IPS DF 19.7 (cell line): ENCODE results near the gene GALE.
"Not testable (repeated sequence)": the region's sequence is repeated elsewhere in the genome, so short reads cannot be mapped to it uniquely, and the experiment has no call there.

Source experiments
- DNase-seq: peaks from one replicate; pipeline ENCODE4 v3.0.0-alpha.2; 2013; ENCODE audit warnings: low read depth, low spot score

The GALE gene

DNA sequence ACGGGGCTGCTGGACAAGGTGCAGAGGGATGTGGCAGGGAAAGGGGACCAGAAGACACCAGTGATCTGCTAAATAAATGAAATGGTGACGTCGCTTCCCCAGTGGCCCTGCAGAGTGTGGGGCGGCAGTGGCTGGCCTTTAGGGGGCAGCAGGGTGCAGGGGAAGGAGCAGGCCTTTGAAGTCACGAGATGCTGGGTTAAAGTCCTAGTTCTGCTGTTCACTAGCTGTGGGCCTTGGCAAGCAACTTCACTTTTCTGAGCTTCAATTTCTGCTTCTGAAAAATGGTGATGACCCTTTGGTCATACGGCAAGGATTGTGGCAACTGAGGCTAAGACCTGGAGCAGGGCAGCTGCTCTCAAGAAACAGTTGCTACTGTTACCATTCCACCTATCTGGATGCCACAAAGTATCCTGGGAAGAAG lies 9.2 kb upstream of the GALE start:
- DNase-seq, result no peak

DNA sequence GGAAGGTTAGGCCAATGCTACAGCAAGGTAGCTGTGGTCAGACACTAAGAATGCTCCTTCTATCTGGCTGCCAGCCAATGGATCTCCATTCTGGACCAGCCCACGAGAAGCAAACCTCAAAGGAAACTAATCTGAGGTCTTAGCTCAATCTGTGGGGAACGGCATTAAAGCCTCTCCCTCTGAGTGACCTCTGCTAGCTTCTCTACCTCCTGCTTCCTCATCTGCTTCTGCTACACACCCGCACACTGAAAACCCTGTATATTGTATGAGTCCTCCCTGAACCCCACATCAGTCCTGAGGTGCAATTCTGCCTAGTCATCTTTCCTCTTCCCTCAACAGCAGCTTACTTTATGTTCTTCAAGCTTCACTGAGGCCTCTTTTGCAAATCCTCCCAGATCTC lies 6.9 kb upstream of the GALE start:
- DNase-seq, result no peak

DNA sequence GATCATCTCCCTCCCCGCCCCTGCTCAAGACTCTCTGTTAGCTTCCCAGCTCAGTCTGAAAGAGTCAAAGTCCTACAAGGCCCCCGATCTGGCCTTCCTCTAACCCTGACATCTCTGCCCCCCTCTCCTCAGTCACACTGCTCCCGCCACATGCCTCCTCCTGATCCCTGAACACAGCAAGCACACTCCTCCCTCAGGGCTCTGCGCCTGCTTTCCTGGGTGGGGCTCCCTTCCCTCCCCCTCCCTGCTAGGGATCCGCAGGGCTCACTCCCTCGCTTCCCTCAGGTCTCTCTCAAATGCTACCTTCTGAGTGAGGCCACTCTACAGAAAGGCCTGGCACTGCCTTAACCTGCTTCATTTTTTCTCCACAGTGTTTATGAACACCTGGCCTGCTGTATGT lies 5.7 kb upstream of the GALE start:
- no peak for DNase-seq

DNA sequence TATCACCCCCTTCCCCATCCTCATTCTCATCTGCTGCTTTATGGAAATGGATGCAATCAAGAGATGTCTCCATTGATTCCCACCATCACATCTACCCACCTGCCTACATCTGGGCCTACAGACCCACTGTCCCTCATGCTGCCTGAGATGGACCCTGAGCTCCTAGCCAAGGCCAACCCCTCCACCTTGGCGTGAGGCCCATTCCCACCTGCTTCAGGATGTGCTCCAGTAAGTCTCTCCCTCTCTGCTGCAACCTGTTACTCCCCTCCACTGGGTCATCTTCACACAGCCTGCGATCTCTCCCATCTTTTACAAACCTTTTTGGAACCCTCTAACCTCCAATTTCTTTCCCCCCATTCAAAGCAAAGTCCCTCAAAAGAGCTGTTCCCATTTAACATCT lies 4.5 kb upstream of the GALE start:
- no peak for DNase-seq

DNA sequence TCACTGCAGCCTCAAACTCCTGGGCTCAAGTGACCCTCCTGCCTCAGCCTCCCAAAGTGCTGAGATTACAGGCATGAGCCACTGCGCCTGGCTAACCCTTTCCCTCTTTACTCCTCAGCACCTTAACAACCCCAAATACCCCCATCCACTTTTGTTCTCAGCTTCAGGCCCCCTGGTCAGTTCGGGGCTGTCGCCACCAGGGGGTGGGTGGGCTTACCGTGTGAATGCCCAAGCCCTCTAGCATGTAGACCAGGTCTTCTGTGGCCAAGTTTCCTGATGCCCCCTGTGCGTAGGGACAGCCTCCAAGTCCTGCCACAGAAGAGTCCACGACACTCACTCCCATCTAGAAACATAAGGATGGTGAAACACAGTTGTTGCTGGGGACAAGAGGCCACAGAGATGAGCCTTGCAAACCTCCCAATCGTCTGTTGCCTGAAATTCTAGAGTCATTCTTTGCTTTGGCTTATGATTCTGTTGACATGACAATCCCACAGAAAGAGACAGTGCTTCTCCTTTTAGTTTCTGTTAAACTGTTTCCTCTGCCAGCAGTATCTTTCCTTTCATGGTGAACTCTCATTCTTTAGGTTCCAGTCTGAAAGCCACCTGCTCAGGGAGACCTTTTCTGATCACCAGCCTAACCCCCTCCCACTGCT lies 3.8 kb upstream of the GALE start:
- no peak for DNase-seq

DNA sequence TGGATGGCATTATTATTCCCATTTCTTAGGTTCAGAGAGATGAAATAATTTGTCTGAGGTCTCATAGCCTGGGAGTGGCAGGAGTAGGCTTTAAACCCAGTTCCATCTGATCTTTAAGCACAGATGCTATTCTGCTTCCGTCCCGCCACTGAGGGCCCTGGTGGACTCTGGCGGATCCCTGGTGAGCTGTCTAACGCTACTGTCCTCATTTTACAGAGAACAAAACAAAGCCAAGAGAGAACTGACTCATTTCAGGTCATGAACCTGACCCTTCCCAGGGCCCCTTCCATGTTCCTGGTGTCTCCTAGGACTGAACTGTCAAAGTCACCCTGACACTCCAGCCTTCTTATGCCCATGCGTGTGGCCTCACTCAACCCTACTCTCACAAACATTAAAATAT lies 3.1 kb upstream of the GALE start:
- no peak for DNase-seq

DNA sequence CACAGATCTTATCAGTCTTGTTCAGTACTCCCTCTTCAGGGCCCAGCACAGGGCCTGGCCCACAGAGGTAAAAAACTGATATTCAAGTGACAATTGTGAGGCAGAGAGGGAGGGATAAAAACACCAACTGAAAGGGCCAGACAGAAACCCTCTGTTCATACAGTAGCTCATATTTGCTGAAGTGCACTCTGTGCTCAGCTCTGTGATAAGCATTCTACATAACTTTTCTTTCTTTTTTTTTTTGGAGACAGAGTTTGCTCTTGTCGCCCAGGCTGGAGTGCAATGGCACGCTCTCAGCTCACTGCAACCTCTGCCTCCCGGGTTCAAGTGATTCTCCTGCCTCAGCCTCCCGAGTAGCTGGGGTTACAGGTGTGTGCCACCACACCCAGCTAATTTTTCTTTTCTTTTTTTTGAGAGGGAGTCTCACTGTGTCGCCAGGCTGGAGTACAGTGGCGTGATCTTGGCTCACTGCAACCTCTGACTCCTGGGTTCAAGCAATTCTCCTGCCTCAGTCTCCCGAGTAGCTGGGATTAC lies 2.3 kb upstream of the GALE start:
- not testable (repeated sequence) for DNase-seq

DNA sequence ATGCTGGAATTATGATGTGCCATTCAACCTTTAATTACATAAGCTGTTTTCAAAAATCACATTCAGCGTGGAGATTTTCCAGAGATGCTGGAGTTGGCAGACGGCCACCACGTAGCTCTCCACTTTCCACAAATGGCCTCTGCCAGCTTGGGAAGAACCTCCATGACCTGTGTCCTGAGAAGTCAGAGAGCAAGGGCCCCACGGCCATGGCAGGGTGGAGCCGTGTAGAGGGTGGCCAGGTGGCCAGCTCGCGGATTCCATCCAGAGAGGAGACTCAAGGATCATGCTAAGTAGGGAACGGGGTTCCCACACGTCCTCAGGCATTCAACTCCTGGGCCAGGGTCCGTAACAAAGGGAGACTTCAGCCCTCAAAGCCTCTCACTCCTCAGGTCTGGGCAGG lies 1.3 kb upstream of the GALE start:
- DNase-seq, result no peak

DNA sequence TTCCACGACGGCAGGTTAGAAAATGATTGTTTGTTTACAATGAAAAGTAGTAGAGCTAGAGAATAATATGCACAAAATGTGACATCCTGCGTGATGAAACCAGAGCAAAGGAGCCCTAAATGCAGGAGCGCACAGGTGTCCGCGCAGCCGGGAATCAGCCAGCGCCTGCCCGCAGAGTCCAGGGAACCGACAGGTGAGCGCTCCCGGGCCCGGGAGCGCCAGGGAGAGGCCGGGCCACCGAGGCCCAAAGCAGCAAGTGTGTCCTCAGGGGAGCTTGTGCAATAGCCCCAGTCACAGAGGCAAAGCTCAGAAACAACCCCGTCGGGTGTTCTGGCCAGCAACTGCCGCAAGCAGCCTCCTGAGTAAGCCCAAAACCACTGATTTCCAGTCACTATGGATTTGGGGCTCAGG lies 789 bp upstream of the GALE start:
- no peak for DNase-seq

DNA sequence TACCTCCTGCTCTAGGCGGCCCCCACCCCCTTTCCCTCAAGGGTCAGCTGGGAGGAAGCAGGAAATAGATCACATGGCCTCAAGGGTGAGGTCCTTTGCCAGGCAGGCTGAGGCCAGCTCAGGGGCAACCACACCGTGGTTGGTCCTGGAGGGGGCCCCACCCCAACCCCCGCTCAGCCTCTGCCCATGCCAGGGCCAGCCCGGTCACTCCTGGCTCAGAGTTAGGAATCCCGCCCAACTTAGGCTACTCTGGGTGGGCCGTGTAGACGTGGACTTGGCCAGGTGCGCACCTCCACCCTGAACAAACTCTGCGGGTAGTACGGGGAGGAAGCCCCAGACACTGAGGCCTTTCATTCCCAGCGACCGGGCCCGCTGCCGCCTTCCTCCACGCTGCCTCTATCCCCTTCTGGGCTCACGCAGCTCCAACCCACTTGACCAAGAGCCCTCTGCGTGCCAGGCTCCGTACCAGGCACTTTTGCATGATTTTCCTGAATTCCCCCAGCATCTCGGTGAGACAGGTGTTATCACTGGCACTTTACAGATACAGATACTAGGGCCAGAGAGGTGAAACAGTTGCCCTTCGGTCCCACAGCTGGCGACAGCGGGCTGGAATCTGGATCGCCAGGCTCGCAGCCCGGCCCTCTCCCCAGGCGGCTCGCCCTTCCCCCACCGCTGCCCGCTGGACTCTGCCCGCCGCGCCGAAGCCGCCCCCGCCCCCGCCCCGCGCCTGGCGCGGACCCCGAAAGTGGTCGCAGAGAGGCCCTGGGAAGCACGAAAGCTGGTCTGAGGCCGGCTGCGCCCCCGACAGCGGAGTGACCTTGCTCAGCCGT lies 769 bp downstream of the GALE start:
- DNase-seq, result no peak

DNA sequence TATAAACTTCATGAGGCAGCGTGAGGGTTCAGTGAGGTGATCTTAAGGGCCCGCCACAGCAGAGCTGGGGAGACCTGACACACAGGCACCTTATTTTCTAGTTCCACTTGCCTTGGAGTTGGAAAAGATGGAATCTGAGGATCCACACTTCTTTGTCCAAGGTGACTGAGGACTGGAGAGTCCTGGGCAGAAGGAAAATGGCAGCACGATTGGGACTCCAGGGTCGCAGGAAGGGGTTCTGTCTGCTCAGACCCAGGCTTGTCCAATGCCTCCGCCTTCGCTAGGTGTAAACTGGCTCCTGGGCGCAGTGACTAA lies 1.3 kb downstream of the GALE start:
- DNase-seq, result no peak

DNA sequence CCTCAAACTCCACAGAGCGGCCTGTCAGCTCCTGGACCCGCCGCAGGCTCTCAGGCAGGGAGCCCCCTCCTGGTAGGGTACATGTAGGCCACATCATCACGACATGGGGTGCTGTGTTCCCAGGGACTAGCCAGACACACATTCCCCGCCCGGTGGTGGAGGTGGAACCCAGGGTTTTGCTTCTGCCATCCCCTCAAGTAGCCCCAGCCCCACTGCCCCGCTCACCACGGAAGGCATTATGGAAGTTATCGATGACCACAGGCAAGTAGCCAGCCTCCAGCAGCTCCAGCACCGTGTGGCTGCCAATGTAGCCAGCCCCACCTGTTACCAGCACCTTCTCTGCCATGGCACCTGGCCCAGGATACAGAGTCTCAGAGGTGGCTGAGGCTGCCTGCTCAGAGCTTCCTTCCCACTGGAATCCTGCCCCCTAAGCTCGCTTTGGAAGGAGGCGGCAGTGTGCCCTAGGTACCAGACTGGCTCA lies 1.9 kb downstream of the GALE start:
- DNase-seq, result no peak

DNA sequence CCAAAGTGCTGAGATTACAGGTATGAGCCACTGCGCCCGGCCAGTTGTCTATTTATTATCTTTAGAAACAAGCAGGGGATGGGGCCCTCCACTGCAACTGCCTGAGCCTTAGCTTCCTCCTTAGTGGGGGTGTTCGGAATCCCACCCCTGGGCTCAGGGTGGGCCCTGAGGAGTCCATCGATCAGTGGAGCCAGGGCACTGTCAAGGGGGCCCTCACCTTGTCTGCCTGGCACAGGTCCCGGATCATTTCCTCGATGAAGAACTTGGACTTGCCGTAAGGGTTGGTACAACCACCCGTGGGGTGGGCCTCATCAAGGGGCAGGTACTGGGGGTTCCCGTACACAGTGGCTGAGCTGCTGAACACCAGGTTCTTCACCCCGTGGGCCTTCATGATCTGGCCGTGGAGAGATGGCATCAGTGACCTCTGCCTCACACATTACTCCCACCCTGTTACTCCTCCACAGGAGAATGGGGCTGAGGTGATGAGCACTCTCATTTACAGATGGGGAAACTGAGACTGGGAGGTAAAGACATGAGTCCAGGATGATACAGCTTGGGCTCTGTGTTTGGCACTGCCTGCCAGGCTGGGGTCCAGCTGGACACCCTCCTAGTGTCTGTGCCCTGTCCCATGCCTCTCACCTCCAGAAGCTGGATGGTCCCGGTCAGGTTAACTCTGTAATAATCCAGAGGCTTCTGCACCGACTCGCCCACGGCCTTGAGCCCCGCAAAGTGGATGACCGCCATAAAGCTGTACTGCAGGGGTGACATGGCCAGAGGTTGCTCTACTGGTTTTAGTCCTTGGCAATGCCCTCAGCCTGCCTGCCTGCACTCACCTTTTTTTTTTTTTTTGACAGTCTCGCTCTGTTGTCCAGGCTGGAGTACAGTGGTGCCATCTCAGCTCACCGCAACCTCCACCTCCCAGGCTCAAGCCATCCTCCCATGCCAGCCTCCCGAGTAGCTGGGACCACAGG lies 2.8 kb downstream of the GALE start:
- DNase-seq, result no peak

DNA sequence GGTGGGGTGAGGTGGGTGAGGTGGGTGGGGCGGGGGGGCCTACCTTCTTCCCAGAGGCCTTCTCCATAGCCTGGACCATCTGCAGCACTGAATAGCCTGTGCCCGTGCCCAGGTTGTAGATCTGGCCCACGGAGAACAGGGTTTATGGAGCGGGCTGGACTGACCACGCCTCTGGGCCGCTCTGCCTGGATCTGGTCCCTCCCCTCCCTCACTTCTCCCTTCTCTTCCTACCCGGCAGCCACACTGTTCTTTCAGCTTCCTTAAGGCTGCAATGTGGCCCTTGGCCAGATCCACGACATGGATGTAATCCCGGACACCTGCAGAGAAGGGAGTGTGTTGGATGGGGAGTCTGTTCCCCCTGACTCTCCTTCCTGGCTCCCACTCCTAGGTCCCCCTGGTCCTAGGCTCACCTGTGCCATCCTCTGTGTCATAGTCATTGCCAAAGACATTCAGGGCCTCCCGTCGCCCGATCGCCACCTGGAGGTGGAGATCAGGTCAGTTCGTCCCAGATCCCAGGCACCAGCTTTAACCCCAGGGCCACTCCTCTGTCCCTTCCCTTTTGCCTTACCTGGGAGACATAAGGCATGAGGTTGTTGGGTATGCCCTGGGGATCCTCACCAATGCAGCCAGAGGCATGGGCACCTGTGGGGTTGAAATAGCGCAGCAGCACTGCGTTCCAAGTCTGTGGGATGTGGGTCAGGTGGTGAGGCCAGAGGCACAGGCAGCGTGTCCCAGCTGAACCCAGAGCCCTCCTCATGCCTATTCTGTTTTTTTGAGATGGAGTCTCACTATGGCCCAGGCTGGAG lies 3.9 kb downstream of the GALE start:
- no peak for DNase-seq

DNA sequence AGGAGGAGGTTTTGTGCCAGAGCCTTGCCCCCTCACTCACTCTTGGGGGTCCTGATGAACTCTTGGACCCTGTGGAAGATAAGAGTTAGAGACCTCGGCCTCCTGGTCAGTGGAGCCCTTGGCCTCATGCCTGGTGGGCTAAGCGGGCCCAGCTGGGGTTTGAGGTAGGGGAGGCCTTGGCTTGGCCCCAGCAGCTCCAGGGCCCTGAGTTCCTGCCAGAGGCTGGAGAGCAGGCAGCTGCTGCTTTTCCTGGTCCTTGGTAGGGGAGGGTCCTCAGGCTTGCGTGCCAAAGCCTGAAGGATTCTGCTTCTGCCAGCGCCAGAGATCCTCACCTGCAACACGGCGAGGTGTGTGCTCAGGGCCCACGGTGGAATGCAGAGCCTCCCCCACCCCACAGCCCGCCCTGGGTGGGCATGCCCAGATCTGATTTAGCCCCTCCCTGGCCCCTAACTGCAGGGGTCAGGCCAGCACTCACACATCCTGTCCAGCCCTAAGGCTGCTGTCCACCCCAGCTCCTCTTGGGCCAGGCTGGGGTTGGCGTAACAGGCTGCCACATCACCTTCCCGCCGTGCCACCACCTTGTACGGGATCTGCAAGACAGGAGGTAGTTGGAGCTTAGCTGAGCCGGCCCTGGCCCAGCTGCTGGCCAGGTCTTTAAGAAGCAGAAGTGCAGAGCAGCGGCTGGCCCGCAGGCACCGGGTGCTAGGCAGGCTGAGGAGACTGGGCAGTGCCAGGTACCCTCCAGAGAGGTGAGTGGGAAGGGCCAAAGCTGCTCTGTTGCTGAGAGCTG lies 4.7 kb downstream of the GALE start:
- no peak for DNase-seq

DNA sequence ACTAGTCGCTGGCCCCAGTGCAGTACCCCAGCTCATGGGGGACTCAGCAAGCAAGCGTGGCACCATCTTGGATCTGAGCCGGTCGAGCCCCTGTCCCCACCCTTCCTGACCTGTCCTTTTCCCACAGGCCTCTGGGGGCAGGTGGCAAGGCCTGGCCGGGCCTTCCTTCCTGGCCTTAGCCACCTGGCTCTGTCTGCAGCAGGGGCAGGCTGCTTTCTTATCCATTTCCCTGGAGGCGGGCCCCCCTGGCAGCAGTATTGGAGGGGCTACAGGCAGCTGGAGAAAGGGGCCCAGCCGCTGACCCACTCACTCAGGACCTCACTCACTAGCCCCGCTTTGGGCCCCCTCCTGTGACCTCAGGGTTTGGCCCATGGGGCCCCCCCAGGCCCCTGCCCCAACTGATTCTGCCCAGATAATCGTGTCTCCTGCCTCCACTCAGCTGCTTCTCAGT lies 5.8 kb downstream of the GALE start:
- DNase-seq, result not testable (repeated sequence)

DNA sequence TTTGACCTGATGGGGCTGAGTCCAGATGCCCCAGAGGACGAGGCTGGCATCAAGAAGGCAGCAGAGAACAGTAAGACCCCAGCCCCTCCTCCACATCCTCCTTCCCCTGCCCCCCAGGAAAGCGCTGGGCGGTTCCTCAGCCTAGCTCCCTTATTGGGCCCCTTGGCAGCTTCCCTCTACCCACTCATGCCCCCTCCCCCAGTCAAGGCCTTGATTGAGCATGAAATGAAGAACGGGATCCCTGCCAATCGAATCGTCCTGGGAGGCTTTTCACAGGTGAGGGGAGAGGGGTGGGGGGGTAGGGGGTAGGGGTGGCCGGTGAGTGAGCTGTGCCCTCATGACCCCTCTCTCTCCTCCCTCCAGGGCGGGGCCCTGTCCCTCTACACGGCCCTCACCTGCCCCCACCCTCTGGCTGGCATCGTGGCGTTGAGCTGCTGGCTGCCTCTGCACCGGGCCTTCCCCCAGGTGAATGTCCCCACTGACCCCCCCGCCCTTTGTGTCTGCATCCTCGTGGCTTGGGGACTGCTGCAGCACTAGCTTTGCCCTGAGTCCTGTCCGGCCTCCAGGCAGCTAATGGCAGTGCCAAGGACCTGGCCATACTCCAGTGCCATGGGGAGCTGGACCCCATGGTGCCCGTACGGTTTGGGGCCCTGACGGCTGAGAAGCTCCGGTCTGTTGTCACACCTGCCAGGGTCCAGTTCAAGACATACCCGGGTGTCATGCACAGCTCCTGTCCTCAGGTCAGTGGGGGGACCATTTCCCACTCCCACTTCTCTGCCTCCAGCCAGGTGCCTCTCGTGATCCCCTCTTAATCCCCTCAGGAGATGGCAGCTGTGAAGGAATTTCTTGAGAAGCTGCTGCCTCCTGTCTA lies 6.5 kb downstream of the GALE start:
- DNase-seq, result no peak

DNA sequence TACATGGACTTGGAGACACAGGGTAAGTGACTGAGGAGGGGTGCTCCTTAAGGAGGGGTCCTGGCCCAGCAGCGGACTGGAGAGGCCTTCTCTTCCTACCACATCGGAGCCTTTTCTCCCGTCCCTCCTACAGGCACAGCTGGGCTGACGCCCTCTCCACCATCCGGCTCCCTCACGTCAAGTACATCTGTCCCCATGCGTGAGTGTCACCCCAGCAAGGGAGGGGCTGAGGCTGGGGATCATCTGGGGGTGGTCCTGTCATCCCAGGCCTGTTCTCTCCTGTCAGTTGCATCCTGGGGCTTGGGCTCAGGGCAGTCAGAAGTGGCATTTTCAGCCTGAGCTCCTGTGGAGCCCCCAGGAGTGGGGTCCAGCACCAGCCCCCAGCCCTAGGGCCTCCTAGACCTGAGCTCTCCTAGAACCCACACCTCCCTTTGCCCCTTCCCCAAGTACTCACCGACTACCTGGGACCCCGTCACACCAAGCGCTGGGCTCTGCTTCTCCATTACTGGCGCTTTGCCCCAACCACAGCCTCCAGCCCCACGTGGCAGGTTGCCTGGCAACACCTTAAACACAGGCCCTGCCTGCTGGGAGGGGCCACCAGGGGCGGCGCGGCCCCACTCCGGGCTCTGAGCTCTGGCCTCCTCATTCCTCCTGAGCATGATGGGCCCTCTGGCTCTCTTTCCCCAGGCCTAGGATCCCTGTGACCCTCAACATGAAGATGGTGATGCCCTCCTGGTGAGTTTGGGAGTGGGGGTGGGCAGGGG lies 7.4 kb downstream of the GALE start:
- no peak for DNase-seq
